GM19372 (cell line): Measurements from ENCODE around the gene CHKB.

Experiments
- ATAC-seq: cut with Tn5 transposase; IDR thresholded peaks from one replicate; pipeline ENCODE4 v1.9.1; 2021; ENCODE audit warnings: mild to moderate bottlenecking, low read depth, moderate library complexity; ENCODE audit not compliant: unreplicated experiment

Gene CHKB

DNA sequence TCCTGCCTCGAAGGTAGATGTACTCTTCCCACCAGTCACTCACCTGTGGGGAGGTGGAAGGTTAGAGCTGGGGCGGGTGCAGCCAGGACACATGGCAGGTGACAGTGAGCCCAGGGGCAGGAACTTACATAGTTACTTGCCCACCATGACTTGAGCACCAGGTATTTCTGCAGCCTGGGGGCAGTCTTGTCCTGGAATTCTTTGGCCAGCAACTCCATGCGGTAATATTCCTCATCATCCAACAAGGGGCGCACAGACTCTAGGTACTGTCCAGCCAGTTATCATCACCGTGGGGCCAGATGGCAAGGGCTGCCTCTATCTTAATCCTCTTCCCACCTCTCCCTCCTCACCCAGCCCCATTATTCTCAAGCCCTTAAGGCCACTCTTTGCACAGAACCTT is 6.6 kb downstream of the CHKB start:
- no peak for ATAC-seq

DNA sequence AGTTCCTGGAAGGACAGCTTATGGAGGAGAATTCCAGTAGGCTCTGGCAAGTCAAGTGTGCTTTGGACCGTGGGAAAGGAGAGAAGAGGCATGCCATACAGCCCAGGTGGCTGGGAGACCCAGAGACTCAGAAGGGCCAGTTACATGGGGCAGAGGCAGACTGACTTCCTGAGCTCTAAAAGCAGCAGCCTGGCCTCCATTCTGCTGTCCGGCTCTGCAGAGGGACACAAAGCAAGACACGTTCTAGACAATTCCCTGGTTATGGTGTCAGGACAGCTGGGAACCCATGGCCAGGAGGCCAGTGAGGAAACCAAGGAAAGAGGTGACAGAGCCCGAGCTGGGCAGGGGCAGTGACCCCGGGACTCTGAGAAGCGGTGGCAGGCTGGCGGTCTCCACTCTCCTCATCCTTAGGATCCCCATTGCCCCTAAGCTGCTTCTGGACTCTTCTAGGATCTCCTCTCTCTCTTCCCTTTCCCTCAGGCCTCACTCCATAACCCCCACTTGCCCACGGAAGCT is 7.2 kb downstream of the CHKB start:
- no peak for ATAC-seq

DNA sequence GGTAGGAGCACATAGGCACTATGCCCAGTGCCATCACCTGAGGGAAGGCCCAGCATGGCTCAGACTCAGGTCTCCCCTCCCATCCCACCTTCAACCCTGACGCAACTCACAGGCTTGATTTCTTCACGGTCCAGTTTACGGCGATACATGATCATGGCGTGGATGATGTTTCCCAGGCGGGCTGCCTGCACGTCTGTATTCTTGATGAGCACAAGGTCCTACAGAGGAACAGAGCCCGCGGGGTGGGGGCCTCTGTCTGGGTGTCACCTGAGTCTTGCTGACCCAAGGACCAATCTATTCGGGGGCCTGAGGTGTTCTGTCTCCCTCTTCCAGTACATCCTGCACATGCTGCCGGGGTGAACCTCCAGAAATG is 8.3 kb downstream of the CHKB start:
- no peak for ATAC-seq

DNA sequence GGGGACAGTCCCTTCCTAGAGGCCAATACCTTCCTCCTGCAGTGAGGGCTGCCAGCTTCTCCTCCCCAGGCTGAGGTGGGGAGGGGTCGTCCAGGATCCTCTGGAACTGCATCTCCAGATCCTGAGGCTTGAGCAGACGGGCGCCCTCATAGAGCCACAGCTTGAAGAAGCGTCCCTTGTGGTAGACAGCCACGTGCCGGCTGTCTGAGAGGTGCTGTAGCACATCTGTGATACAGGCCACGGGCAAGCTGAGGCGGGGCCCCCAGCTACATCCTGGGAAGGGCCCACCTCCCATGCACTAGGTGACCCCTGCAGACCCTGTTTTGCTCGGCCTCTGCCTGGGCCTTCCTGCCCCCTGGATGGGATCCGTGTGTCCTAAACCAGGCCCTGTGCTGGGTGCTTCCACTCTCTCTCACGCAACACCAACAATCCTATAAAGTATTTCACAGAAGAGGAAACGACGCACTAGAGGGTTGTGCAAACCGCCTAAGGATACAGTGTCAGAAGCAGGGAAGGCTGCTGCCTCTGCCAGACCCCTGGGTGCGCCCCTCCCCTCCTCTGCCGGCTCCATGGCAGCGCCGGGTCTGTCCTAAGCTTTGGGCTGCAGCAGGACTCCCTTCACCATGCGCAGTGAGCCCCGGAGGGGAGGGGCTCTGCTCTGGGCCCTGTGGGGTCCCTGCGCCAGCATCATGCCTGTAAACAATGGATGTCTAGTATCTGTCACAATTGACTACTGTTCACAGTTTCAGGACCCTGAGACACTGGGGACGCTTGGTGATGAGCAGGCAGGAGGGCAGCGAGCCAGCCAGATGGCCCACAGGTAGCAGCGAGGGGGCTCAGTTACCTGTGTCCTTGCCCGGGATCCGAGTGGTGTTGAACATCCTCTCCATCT is 8.9 kb downstream of the CHKB start:
- ATAC-seq: no peak

DNA sequence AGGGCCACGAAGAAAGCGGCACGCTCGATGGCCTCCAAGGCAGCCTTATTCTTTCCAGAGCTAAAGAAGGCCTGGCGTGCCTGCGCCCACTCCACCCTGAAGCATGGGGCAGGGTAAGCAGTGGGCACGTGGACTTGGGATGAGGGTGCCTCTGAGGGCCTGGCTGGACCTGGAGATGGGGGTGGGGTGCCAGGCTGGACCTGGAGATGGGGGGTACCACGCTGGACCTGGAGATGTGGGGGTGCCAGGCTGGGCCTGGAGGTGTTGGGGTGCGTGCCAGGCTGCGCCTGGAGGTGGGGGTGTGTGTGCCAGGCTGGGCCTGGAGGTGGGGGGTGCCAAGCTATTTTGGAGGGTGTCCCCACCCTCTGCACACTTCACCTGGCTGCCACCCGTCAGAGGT is 9.7 kb downstream of the CHKB start:
- no peak for ATAC-seq

DNA sequence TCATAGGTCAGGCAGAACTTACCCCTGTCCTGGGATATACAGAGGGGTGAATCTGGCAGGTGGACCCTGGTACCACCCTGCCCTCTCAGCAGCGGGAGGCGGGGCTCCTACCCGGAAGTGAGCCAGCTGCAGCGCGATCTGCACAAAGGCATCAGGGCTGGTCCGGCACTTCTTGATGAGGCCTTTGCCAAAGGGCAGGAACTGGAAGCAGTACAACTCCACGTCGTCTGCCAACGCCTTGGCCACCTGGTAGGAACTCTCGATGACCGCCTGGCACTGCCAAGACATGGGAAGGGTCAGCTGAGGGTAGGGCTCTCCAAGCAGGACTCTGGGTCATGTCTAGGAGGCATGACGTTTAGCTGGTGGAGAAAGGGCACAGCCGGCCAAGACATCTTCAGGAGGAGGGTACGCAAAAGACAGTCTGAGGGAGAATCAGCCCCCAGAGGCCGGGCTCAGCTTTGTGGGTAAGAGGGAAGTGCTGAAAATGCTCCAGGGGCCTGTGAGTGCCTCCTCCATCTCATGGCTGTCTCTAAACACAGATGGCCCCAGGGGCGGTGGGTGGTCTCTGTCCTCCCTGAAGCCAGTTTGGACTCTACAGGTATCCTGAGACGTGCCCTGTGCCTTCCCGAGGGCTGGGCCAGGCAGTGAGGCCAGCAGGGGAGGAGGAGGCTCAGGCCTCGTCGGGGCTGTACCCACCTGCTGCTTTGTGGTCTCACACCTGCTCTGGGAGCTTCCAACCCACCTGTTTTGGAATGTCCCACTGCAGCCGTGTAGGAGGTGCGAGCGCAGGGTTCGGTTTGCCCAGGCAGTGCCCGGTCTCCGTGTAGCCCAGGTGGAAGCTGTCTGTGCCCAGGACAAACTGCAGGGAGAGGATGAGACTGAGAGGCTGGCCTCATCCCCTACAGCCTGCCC is 11.1 kb downstream of the CHKB start:
- ATAC-seq: no peak

DNA sequence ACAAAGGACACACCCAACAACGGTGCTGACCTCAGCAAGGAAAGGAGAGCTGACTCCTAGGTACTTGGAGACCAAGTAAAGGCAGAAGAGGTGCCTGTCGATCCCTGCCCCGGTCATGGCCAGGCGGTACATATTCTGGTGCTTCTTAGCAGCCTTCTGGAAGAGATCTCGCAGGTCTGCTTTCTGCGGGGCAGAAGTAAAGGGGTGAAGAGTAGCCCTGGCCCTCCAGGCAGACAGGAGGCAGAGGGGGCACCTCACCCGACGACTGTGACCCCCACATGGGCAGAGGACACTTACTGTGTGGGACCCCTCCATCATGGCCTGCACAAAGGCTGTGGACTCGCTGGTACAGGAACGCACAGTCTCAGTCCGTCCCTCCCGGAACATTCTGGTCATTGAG is 11.8 kb downstream of the CHKB start:
- no peak for ATAC-seq

DNA sequence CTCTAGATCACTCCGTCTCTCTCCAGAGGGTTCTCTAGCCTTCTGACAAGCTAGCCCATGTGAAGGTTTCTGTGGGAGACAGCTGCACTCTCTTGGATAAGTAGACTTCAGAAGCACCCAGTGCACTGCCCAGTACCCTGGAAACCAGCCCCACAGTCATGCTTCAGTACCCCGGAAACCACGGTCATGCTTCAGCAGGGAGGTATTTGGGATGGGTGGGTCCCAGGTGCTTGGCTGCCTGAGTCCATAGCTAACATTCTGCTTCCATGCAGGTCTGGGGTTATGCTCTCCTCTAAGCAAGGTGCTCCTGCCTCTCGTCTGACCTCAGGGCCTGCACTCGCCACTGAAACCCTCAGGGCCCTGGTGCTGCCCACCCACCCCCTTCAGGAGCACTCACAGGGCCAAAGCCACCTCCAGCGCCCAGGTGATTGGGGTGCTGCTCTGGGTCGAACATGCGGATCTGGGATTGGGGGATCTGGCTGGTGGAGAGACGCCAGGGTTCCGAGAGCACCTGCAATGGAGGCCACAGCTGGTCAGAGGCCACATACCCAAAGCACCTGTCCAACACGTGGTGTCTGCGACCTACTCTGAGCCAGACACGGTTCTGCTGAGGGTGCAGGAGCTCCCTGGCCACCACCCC is 12.6 kb downstream of the CHKB start:
- ATAC-seq: no peak

DNA sequence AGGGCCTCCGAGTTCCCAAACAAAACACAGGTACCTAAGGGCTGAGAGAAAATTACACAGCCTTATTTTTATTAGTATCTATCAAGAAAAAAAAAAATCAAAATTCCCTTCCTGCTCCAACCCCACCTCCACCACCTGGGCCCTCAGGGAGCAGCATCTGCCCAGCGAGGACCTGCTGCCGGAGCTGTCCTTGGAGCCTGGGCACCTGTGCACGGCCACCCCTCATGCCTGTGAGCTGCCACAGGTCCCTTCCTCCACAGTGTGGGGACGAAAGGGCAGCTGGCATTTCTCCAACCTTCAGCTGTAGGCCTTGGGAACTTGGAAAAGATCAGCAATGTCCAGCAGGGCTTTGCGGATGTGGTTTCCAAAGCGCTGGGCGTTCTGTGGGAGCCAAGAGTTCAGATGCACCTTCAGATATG is 13.6 kb downstream of the CHKB start:
- no peak for ATAC-seq

DNA sequence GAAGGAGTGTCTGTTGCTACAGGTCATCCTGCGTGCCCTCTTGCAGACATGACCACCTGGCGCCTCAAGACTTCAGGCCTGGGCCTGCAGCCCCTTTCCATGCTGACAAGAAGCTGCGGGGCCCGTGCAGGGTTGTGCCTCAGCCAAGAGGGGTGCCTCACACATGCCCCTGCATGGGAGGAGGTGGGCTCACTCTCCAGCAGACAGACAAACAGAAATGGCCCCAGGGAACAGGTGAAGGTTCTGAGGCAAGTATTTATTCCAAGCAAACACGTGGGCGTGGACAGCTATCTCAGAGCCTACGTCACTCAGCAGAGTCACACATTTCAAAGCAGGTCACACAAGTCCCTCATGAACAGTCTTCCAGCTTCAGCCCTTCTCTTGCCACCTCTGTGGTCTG is 14.0 kb downstream of the CHKB start:
- no peak for ATAC-seq

DNA sequence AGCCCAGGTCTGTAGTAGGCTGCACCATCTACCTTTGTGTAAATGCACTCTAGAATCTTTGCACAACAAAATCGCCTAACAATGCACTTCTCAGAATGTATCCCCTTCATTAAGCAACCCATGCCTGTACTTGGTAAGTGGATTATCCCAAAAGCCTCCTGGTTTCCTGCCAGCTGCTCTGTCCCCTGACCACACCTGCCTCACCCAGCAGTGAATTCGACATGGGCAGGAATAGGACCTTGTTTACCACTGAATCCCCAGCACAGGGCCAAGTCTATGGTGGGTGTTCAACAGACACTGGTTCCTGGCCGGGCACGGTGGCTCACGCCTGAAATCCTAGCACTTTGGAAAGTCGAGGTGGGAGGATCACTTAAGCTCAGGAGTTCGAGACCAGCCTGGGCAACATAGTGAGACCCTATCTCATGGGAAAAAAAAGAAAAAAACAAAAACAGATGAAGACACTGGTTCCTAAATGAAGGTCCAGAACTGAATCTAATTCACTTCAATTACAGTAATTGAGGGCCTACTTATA is 14.9 kb downstream of the CHKB start:
- no peak for ATAC-seq

DNA sequence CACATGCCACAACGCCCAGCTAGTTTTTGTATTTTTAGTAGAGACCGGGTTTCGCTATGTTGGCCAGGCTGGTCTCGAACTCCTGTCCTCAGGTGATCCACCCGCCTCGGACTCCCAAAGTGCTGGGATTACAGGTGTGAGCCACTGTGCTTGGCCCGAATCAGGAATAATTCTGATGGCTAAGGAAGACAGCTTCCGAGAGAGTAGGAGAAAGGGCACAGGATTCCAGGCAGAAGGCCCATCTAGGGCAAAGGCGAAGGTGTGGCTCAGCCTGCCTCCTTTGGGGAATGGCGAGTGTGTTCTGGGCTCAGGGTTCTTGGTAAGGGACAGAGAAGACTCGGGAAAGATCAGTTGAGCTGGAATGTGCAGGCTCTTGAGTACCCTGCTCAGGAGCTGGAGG is 18.4 kb downstream of the CHKB start:
- no peak for ATAC-seq

DNA sequence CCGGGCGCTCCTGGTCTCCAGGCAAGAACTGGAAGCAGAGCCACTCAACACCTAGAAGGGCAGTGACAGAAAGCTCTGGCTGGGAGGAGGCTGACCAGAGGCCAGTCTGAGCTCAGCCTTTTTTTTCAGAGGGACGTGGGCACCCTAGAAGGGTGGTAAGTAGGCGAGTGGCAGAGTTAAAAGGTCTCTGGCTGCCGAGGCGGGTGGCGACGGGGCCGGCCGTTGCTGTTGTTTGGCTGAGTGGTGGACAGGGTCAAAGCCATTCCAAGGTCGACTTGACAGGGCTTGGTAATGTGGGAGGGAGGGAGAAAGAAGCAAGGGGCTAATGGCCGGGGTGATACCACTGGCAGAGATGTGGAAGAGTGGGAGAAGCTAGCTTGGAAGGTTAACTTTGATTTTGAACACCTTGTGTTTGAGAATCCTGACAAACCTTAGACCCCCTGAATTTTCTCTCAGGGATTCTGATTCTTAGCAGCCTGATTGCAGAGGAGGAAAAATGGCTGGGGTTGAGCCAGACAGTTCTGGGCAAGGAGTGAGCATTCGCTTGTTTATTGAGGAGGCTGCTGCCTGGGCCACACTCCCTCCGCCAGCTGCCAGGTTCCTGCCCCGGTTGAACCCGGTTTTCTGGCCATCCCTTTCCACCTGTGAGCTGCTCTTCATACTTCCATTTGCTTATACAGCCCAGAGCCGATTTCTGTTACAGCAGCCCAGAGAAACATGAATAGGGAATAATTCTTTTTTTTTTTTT is 19.1 kb downstream of the CHKB start:
- no peak for ATAC-seq

DNA sequence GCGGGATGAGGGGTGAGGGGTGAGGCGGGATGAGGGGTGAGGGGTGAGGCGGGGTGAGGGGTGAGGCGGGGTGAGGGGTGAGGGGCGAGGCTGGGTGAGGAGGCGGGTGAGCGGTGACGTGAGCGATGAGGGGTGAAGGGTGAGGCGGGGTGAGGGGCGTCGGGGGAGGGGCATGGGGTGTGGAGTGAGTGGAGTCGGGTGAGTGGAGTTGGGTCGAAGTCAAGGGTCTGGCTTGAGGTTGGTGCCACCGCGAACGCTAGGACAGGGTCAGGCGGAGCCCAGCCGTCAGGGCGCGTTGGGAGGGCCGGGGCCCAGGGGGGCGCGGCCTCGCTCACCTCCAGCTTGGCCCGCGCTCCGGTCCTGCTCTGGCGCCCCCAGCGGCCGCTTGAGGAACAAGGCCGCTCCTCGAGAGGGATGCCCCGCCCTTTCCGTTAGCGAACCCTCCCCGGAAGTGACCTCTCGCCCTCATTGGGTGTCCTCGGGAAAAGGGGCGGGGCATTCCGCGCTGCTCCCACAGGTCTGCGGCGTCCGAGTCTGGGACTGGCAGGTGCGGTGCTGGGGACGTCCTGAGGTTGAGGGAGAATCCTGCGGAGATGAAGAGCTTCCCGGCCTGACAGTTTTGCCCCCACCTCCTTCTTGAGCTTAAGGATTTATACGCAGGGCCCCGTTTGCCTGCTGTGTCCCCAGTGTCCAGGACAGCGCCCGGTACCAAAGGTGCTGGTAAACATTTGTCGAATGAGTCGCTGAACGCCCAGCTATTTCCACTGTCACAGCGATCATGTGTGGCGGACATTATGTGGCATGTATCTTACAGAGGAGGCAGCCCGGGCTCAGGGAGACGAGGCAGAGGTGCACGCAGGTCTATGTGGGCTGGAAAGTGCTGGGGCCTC is 19.9 kb downstream of the CHKB start, which contains the start of gene SYCE3:
Gene SYCE3, minus strand, starts transcription at position 397 of the 890 bp plus-strand sequence. CDS start 6,514 bp downstream, outside the sequence.
- peak; percentile 98 for ATAC-seq

DNA sequence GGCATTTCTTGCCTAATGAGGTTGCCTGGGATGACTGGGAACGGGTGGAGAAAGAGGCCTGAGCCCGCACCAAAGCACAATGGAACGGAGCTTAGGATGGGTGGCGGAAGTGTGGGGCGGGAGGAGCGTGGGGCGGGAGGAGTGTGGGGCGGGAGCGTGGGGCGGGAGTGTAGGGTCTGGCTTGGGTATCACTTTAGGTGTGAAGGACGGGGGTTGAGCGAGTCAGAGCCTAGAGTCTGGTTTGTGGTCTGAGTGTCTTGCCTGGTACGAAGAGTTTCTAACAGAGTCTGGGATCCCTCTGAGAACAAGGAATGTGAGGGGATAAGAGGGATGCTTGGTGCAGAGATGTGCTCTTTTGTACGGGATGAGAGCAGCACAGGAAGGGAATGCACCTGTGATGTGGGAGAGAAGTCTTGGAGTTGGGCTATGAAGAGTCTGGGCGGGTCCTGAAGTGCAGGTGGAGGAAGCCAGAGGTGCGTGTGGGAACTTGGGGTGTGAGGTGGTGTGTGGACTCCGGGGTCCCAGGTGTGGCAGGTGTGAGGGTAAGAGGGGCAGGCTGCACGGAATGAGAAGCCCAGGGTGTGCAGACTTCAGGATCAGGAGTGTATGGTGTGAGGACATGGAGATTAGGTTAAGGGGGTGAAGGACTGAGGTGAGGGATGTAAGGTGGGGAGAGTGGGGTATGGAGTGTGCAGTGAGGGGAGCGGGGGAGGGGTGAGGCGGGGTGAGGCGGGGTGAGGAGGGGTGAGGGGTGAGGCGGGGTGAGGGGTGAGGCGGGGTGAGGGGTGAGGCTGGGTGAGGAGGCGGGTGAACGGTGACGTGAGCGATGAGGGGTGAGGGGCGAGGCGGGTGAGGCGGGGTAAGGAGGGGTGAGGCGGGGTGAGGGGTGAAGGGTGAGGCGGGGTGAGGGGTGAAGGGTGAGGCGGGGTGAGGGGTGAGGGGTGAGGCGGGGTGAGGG is 21.0 kb downstream of the CHKB start:
- ATAC-seq: no peak

DNA sequence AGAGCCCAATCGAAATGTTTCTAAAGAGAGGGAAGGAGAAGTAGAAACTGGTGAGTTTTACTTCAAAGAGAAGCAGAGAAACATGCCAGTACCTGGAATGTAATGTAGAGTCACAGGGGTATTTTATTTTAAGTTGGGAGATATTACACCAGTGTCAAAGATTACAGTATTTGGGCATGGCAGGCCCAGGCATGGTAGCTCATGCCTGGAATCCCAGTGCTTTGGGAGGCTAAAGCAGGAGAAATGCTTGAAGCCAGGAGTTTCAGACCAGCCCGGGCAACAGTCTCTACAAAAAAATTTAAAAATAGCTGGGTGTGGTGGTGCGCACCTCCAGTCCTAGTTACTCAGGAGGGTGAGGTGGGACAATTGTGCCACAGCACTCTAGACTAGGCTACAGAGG is 22.6 kb downstream of the CHKB start:
- no peak for ATAC-seq

DNA sequence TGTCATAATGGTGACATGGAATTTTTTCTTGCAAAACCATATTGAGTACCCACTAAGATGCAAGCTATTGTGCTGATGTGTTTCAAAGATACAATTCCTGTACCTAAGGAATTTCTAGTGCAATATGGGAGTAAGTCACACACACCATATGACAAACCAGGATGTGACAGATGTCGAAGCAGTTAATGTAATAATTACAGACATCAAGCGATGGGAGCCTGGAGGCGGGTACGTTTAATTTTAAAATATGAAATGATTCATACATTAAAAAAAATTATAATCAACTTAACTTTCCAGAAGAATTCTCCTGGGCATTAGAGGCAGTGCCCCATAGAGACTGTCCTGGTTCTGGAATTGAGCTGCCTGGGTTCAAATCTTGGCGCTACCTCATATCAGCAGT is 25.9 kb downstream of the CHKB start:
- no peak for ATAC-seq

DNA sequence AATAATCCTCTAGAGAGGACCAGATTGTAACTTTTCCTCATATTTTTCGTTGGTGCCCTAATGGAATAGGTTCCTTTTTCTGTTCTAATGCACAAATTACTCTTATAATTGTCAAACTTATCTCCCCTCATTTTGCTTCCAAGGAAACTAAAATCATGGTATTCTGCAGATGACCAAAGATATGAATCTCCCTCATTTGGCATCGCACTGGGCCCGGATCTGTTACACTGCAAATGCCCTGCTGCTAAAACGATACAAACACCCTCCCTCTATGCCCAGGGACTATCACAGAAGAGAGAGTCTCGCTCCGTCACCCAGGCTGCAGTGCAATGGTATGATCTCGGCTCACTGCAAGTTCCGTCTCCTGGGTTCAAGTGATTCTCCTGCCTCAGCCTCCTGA is 29.3 kb downstream of the CHKB start:
- ATAC-seq: no peak
